ENCODE measurements around the gene DCAF6.
"Not testable (repeated sequence)": the region's sequence is repeated elsewhere in the genome, so short reads cannot be mapped to it uniquely, and the experiment has no call there.

The DCAF6 gene

GRCh38 chr1:167927046-167927754, 9.3 kb upstream of the DCAF6 start:
- H4K91ac ChIP-seq (ENCODE audit: low read length): no peak overlapping the region
- peak overlapping the region; percentile 12 for H3K4me2 ChIP-seq (ENCODE audit: low read length, poor library complexity, severe bottlenecking)
- H3K4me1 ChIP-seq (ENCODE audit: control insufficient read depth, insufficient read depth, low read depth, low read length): peaks cover 8% of the 10 kb centered on the region
- H2BK5ac ChIP-seq (ENCODE audit: low read depth, low read length, poor library complexity, severe bottlenecking): no peak overlapping the region
- no peaks in the 10 kb centered on the region for H3K79me1 ChIP-seq (replicated peaks; ENCODE audit: low read length, poor library complexity, severe bottlenecking)
- H3K9ac ChIP-seq (ENCODE audit: low read length): no peak overlapping the region
- H2BK120ac ChIP-seq (ENCODE audit: low read depth, low read length): no peak overlapping the region
- no peak overlapping the region for H2AFZ ChIP-seq (ENCODE audit: low read depth, low read length)
- DNase-seq: no peak
- H3K23ac ChIP-seq (ENCODE audit: low read length in 2 of 2): no peak overlapping the region
- no peak overlapping the region for H3K18ac ChIP-seq (ENCODE audit: low read depth in 1 of 2, low read length in 2 of 2)
- no peak overlapping the region for H2BK15ac ChIP-seq (ENCODE audit: low read depth, poor library complexity, severe bottlenecking)
- no peak overlapping the region for H2BK12ac ChIP-seq (ENCODE audit: low read length in 2 of 2)
- peak overlapping the region; percentile 94 for H3K27ac ChIP-seq (ENCODE audit: low read length, poor library complexity, severe bottlenecking)
- no peaks in the 10 kb centered on the region for H3K27me3 ChIP-seq (ENCODE audit: control insufficient read depth in 1 of 2, insufficient read depth in 1 of 2, low read length in 2 of 2)
- H3K14ac ChIP-seq (ENCODE audit: low read length in 2 of 2): no peak overlapping the region
- H3K4ac ChIP-seq (ENCODE audit: low read depth in 1 of 2, low read length in 2 of 2): no peak overlapping the region
- H4K8ac ChIP-seq (ENCODE audit: low read length): no peak overlapping the region
- H2AK5ac ChIP-seq (ENCODE audit: low read length, severe bottlenecking): no peak overlapping the region
- peaks cover 0 to 14% of the 10 kb centered on the region in 2 experiments for H3K36me3 ChIP-seq (ENCODE audit: control insufficient read depth in 1 of 2, insufficient read depth in 2 of 2, low read depth in 1 of 2, low read length in 2 of 2)
- 92% methylated on average over 3 of the region's 4 CpGs for WGBS
- no peak overlapping the region for H3K4me3 ChIP-seq (ENCODE audit: insufficient read depth in 1 of 2, low read depth in 1 of 2, low read length in 2 of 2)
- H3K9me3 ChIP-seq (ENCODE audit: control insufficient read depth, low read length): no peaks in the 10 kb centered on the region

GRCh38 chr1:167928457-167928852, 8.0 kb upstream of the DCAF6 start:
- Histone ChIP-seq H3K18ac (ENCODE audit: low read depth in 1 of 2, low read length in 2 of 2) (no peak overlapping the region), H3K4ac (ENCODE audit: low read depth in 1 of 2, low read length in 2 of 2) (no peak overlapping the region), H3K27ac (ENCODE audit: low read length, poor library complexity, severe bottlenecking) (peak overlapping the region; percentile 94), H3K4me1 (ENCODE audit: control insufficient read depth, insufficient read depth, low read depth, low read length) (peaks cover 8% of the 10 kb centered on the region), H3K79me1 (replicated peaks; ENCODE audit: low read length, poor library complexity, severe bottlenecking) (no peaks in the 10 kb centered on the region), H2BK12ac (ENCODE audit: low read length in 2 of 2) (no peak overlapping the region), H2BK120ac (ENCODE audit: low read depth, low read length) (no peak overlapping the region), H3K9ac (ENCODE audit: low read length) (no peak overlapping the region), H3K36me3 (ENCODE audit: control insufficient read depth in 1 of 2, insufficient read depth in 2 of 2, low read depth in 1 of 2, low read length in 2 of 2) (peaks cover 0 to 7% of the 10 kb centered on the region in 2 experiments), H2AK5ac (ENCODE audit: low read length, severe bottlenecking) (no peak overlapping the region), H3K4me2 (ENCODE audit: low read length, poor library complexity, severe bottlenecking) (no peak overlapping the region), H2BK5ac (ENCODE audit: low read depth, low read length, poor library complexity, severe bottlenecking) (no peak overlapping the region), H3K23ac (ENCODE audit: low read length in 2 of 2) (no peak overlapping the region), H2AFZ (ENCODE audit: low read depth, low read length) (no peak overlapping the region), H3K9me3 (ENCODE audit: control insufficient read depth, low read length) (no peaks in the 10 kb centered on the region), H4K8ac (ENCODE audit: low read length) (no peak overlapping the region), H4K91ac (ENCODE audit: low read length) (no peak overlapping the region), H2BK15ac (ENCODE audit: low read depth, poor library complexity, severe bottlenecking) (no peak overlapping the region), H3K14ac (ENCODE audit: low read length in 2 of 2) (no peak overlapping the region), H3K4me3 (ENCODE audit: insufficient read depth in 1 of 2, low read depth in 1 of 2, low read length in 2 of 2) (no peak overlapping the region), H3K27me3 (ENCODE audit: control insufficient read depth in 1 of 2, insufficient read depth in 1 of 2, low read length in 2 of 2) (no peaks in the 10 kb centered on the region)
- 100% methylated on average over 1 of the region's 2 CpGs for WGBS
- DNase-seq: no peak

DNA sequence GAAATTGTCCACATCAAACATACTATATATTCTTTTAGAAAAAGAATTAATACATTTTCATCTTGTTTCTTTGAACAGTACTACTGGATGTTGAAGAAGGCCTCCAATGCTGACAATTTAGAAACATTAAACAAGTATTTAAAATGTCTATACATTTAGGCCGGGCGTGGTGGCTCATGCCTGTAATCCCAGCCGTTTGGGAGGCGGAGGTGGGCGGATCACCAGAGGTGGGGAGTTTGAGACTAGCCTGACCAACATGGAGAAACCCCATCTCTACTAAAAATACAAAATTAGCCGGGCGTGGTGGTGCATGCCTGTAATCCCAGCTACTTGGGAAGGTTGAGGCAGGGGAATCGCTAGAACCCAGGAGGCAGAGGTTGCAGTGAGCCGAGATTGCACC, 7.6 kb upstream of the DCAF6 start:
- not testable (repeated sequence) for DNase-seq; H3K14ac ChIP-seq (ENCODE audit: low read length in 2 of 2); H3K36me3 ChIP-seq (ENCODE audit: control insufficient read depth in 1 of 2, insufficient read depth in 2 of 2, low read depth in 1 of 2, low read length in 2 of 2); H2BK15ac ChIP-seq (ENCODE audit: low read depth, poor library complexity, severe bottlenecking); H4K91ac ChIP-seq (ENCODE audit: low read length); H3K23ac ChIP-seq (ENCODE audit: low read length in 2 of 2); H3K4ac ChIP-seq (ENCODE audit: low read depth in 1 of 2, low read length in 2 of 2); H3K4me3 ChIP-seq (ENCODE audit: insufficient read depth in 1 of 2, low read depth in 1 of 2, low read length in 2 of 2); H2BK120ac ChIP-seq (ENCODE audit: low read depth, low read length); H2BK5ac ChIP-seq (ENCODE audit: low read depth, low read length, poor library complexity, severe bottlenecking); H4K8ac ChIP-seq (ENCODE audit: low read length); H3K9me3 ChIP-seq (ENCODE audit: control insufficient read depth, low read length); H3K79me1 ChIP-seq (replicated peaks; ENCODE audit: low read length, poor library complexity, severe bottlenecking); H2AK5ac ChIP-seq (ENCODE audit: low read length, severe bottlenecking); H3K18ac ChIP-seq (ENCODE audit: low read depth in 1 of 2, low read length in 2 of 2); H3K4me1 ChIP-seq (ENCODE audit: control insufficient read depth, insufficient read depth, low read depth, low read length); H3K9ac ChIP-seq (ENCODE audit: low read length); H3K4me2 ChIP-seq (ENCODE audit: low read length, poor library complexity, severe bottlenecking); H2AFZ ChIP-seq (ENCODE audit: low read depth, low read length); H3K27me3 ChIP-seq (ENCODE audit: control insufficient read depth in 1 of 2, insufficient read depth in 1 of 2, low read length in 2 of 2); H2BK12ac ChIP-seq (ENCODE audit: low read length in 2 of 2)
- WGBS: 95% methylated on average over 9 of the region's 9 CpGs
- peak overlapping the region; percentile 1 for H3K27ac ChIP-seq (ENCODE audit: low read length, poor library complexity, severe bottlenecking)

DNA sequence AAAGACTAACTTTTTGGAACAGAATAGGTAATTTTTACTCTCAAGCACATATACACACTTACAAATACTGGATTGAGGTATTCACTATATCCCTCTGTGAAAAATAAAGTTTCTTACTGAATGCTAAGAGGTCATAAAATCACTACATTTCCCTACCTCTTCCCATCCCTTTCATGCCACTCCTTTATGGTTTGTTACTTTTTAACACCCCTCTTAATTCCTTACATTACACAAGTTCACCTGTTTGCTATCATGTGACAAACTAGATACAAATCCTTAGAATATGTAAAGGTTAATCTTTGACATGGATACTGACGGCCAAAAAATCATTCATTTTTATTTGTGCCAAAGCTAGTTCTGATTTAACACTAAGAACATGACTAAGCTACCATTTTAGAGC, 6.8 kb upstream of the DCAF6 start:
- Histone ChIP-seq H3K4me1 (ENCODE audit: control insufficient read depth, insufficient read depth, low read depth, low read length) (peaks cover 8% of the 10 kb centered on the region), H3K27me3 (ENCODE audit: control insufficient read depth in 1 of 2, insufficient read depth in 1 of 2, low read length in 2 of 2) (no peaks in the 10 kb centered on the region), H2BK5ac (ENCODE audit: low read depth, low read length, poor library complexity, severe bottlenecking) (no peak overlapping the region), H4K8ac (ENCODE audit: low read length) (no peak overlapping the region), H3K9me3 (ENCODE audit: control insufficient read depth, low read length) (no peaks in the 10 kb centered on the region), H2BK15ac (ENCODE audit: low read depth, poor library complexity, severe bottlenecking) (no peak overlapping the region), H2AK5ac (ENCODE audit: low read length, severe bottlenecking) (no peak overlapping the region), H3K4me3 (ENCODE audit: insufficient read depth in 1 of 2, low read depth in 1 of 2, low read length in 2 of 2) (no peak overlapping the region), H3K79me1 (replicated peaks; ENCODE audit: low read length, poor library complexity, severe bottlenecking) (no peaks in the 10 kb centered on the region), H3K4ac (ENCODE audit: low read depth in 1 of 2, low read length in 2 of 2) (no peak overlapping the region), H3K36me3 (ENCODE audit: control insufficient read depth in 1 of 2, insufficient read depth in 2 of 2, low read depth in 1 of 2, low read length in 2 of 2) (no peaks in the 10 kb centered on the region), H3K18ac (ENCODE audit: low read depth in 1 of 2, low read length in 2 of 2) (no peak overlapping the region), H2AFZ (ENCODE audit: low read depth, low read length) (no peak overlapping the region), H3K14ac (ENCODE audit: low read length in 2 of 2) (no peak overlapping the region), H2BK12ac (ENCODE audit: low read length in 2 of 2) (no peak overlapping the region), H2BK120ac (ENCODE audit: low read depth, low read length) (no peak overlapping the region), H3K27ac (ENCODE audit: low read length, poor library complexity, severe bottlenecking) (no peak overlapping the region), H3K9ac (ENCODE audit: low read length) (no peak overlapping the region), H4K91ac (ENCODE audit: low read length) (no peak overlapping the region), H3K4me2 (ENCODE audit: low read length, poor library complexity, severe bottlenecking) (no peak overlapping the region), H3K23ac (ENCODE audit: low read length in 2 of 2) (no peak overlapping the region)
- WGBS: 100% methylated on average over 1 of the region's 1 CpG
- no peak for DNase-seq
